H1 (cell line): ENCODE measurements around the gene PTCRA. TPM values are rescaled to one million over a fixed set of nuclear protein-coding genes. Genes with fewer than 3 reads are reported as not detected.

Experiments used
- CTCF ChIA-PET: fragments of 300-600 bp; sonication (Branson Sonifier 250); formaldehyde crosslinking; loops from one replicate; lab custom pipeline; 2021; ENCODE audit not compliant: partially characterized antibody; lab: Charles Lee
- POLR2A ChIA-PET: fragments of 300-600 bp; sonication (Branson Sonifier 250); formaldehyde crosslinking; loops from one replicate; lab custom pipeline; 2021; ENCODE audit warnings: inconsistent platforms; ENCODE audit not compliant: partially characterized antibody; lab: Charles Lee
- DNase-seq, 2 experiments: peaks; one replicate each; pipeline versions ENCODE4 v3.0.0 to v3.0.0-alpha.2; 2010 to 2022; ENCODE audit warnings: low spot score in 2 of 2, low read depth in 1 of 2, mixed read lengths in 1 of 2
- FAIRE-seq: peaks from 2 replicates; lab custom pipeline; 2011; peaks lifted over from hg19 to GRCh38; lab: Jason Lieb, UNC
- H2AFZ ChIP-seq: 2 replicates; pipeline ENCODE4 v1.8.1; 2012; ENCODE audit warnings: low read length, inconsistent platforms
- H2AK5ac ChIP-seq: 2 replicates; pipeline ENCODE4 v1.6.1; 2013; ENCODE audit warnings: low read depth, low read length
- H2BK120ac ChIP-seq: replicated peaks from 2 replicates; pipeline ENCODE3; 2013; ENCODE audit warnings: low read depth, low read length, inconsistent platforms
- H2BK12ac ChIP-seq: 2 replicates; pipeline ENCODE4 v1.6.1; 2013; ENCODE audit warnings: low read depth, low read length
- H2BK15ac ChIP-seq: 2 replicates; pipeline ENCODE4 v1.6.1; 2013; ENCODE audit warnings: low read length
- H2BK20ac ChIP-seq: 2 replicates; pipeline ENCODE4 v1.6.1; 2013; ENCODE audit warnings: low read length
- H2BK5ac ChIP-seq: 2 replicates; pipeline ENCODE4 v1.6.1; 2013; ENCODE audit warnings: low read depth, low read length
- H3K14ac ChIP-seq: 2 replicates; pipeline ENCODE4 v1.6.1; 2013; ENCODE audit warnings: inconsistent platforms; ENCODE audit not compliant: insufficient read length
- H3K18ac ChIP-seq: 2 replicates; pipeline ENCODE4 v1.6.1; 2013; ENCODE audit warnings: low read length; ENCODE audit errors: extremely low read depth
- H3K23ac ChIP-seq: 2 replicates; pipeline ENCODE4 v1.6.1; 2013; ENCODE audit warnings: inconsistent platforms; ENCODE audit not compliant: insufficient read length
- H3K23me2 ChIP-seq: 2 replicates; pipeline ENCODE4 v1.6.1; 2013; ENCODE audit warnings: low read depth, low read length
- H3K27ac ChIP-seq: 2 replicates; pipeline ENCODE4 v1.6.1; 2011; ENCODE audit warnings: low read depth, low read length, inconsistent platforms
- H3K27me3 ChIP-seq, 4 experiments: replicated peaks in 1 of 4; 1 replicate in 1 of 4; 2 replicates in 3 of 4; pipeline versions ENCODE4 v1.6.1 to v1.8.1; 2011 to 2013; ENCODE audit warnings: low read length in 3 of 4, mild to moderate bottlenecking in 3 of 4, inconsistent platforms in 2 of 4, mixed read lengths in 2 of 4, moderate library complexity in 1 of 4; ENCODE audit not compliant: control insufficient read depth in 3 of 4, insufficient read depth in 3 of 4; ENCODE audit errors: extremely low read depth in 1 of 4
- H3K36me3 ChIP-seq, 4 experiments: 2 replicates each; pipeline versions ENCODE4 v1.6.1 to v1.8.1; 2011 to 2013; ENCODE audit warnings: mild to moderate bottlenecking in 4 of 4, low read length in 3 of 4, moderate library complexity in 2 of 4, control low read depth in 1 of 4, inconsistent platforms in 1 of 4; ENCODE audit not compliant: insufficient read depth in 4 of 4, control insufficient read depth in 2 of 4
- H3K4ac ChIP-seq: replicated peaks from 2 replicates; pipeline ENCODE3; 2013; ENCODE audit warnings: low read length, low read depth, mixed read lengths, inconsistent platforms; ENCODE audit not compliant: insufficient read length
- H3K4me1 ChIP-seq, 4 experiments: replicated peaks in 1 of 4; 1 replicate in 1 of 4; 2 replicates in 3 of 4; pipeline versions ENCODE4 v1.6.1 to v1.8.1; 2011 to 2013; ENCODE audit warnings: low read length in 3 of 4, inconsistent platforms in 2 of 4, mixed read lengths in 1 of 4; ENCODE audit not compliant: insufficient read depth in 4 of 4, control insufficient read depth in 3 of 4
- H3K4me2 ChIP-seq, 2 experiments: 2 replicates each; pipeline versions ENCODE4 v1.6.1 to v1.8.1; 2011 to 2013; ENCODE audit warnings: low read depth in 2 of 2, low read length in 2 of 2, control low read depth in 1 of 2, inconsistent platforms in 1 of 2, mild to moderate bottlenecking in 1 of 2; ENCODE audit not compliant: insufficient read depth in 1 of 2
- H3K4me3 ChIP-seq, 4 experiments: fragments of 200-600, 300-600 bp in 1 of 4; sonication (generic), shearing (Covaris generic), sonication (Bioruptor Twin) in 1 of 4; 2 replicates each; pipeline versions ENCODE4 v1.5.1 to v1.8.1; 2011 to 2016; ENCODE audit warnings: low read length in 4 of 4, low read depth in 3 of 4, control low read depth in 2 of 4, inconsistent platforms in 2 of 4, mild to moderate bottlenecking in 2 of 4, mixed read lengths in 1 of 4, moderate library complexity in 1 of 4; ENCODE audit not compliant: insufficient read depth in 2 of 4; ENCODE audit errors: extremely low read depth in 1 of 4
- H3K56ac ChIP-seq: replicated peaks from 2 replicates; pipeline ENCODE3; 2013; ENCODE audit warnings: low read depth, mild to moderate bottlenecking, mixed read lengths, low read length, inconsistent platforms; ENCODE audit not compliant: insufficient read length
- H3K79me1 ChIP-seq: 2 replicates; pipeline ENCODE4 v1.6.1; 2013; ENCODE audit warnings: low read depth, low read length, control low read depth
- H3K79me2 ChIP-seq, 2 experiments: 2 replicates each; pipeline versions ENCODE4 v1.6.1 to v1.8.1; 2012 to 2013; ENCODE audit warnings: low read length in 2 of 2, mild to moderate bottlenecking in 2 of 2, inconsistent platforms in 1 of 2; ENCODE audit not compliant: insufficient read depth in 2 of 2, control insufficient read depth in 1 of 2
- H3K9ac ChIP-seq, 4 experiments: replicated peaks in 1 of 4; 1 replicate in 1 of 4; 2 replicates in 3 of 4; pipeline versions ENCODE4 v1.6.1 to v1.8.1; 2011 to 2013; ENCODE audit warnings: low read depth in 3 of 4, low read length in 3 of 4, control low read depth in 2 of 4, mild to moderate bottlenecking in 2 of 4, moderate library complexity in 2 of 4, inconsistent platforms in 1 of 4; ENCODE audit errors: extremely low read depth in 1 of 4
- H3K9me3 ChIP-seq, 2 experiments: 2 replicates each; pipeline versions ENCODE4 v1.6.1 to v1.8.1; 2012 to 2013; ENCODE audit warnings: mild to moderate bottlenecking in 2 of 2, moderate library complexity in 2 of 2, control low read depth in 1 of 2, inconsistent platforms in 1 of 2, low read depth in 1 of 2, low read length in 1 of 2, mixed read lengths in 1 of 2; ENCODE audit not compliant: insufficient read depth in 2 of 2
- H4K20me1 ChIP-seq, 2 experiments: replicated peaks in 1 of 2; 2 replicates each; pipeline versions ENCODE3 to v1.8.1; 2011 to 2013; ENCODE audit warnings: inconsistent platforms in 2 of 2, low read length in 2 of 2, mild to moderate bottlenecking in 1 of 2; ENCODE audit not compliant: insufficient read depth in 2 of 2, control insufficient read depth in 1 of 2
- H4K5ac ChIP-seq: 2 replicates; pipeline ENCODE4 v1.6.1; 2013; ENCODE audit warnings: low read length, low read depth, mixed read lengths, inconsistent platforms; ENCODE audit not compliant: insufficient read length
- H4K8ac ChIP-seq: 2 replicates; pipeline ENCODE4 v1.8.0; 2013; ENCODE audit warnings: mild to moderate bottlenecking, moderate library complexity, low read length, inconsistent platforms; ENCODE audit not compliant: insufficient read depth; ENCODE audit errors: extremely low read depth
- H4K91ac ChIP-seq: replicated peaks from 2 replicates; pipeline ENCODE3; 2013; ENCODE audit warnings: low read length, mixed read lengths, inconsistent platforms; ENCODE audit not compliant: insufficient read length
- BACH1 ChIP-seq: IDR thresholded peaks from 2 replicates; pipeline ENCODE4 v1.6.1; 2012; ENCODE audit warnings: low read length, improper control_type of control experiment
- CREB1 ChIP-seq: IDR thresholded peaks from 2 replicates; pipeline ENCODE4 v1.6.1; 2012; ENCODE audit warnings: inconsistent platforms
- GABPA ChIP-seq: IDR thresholded peaks from 2 replicates; pipeline ENCODE4 v1.6.1; 2011; ENCODE audit warnings: mild to moderate bottlenecking, low read length, moderate library complexity, borderline replicate concordance; ENCODE audit not compliant: insufficient read depth
- JUND ChIP-seq: IDR thresholded peaks from 2 replicates; pipeline ENCODE4 v1.6.1; 2011; ENCODE audit warnings: mild to moderate bottlenecking, improper control_type of control experiment, low read length
- POLR2AphosphoS5 ChIP-seq: IDR thresholded peaks from 2 replicates; pipeline ENCODE4 v1.6.1; 2011; ENCODE audit warnings: low read depth, low read length
- WGBS, 2 experiments: shearing (Covaris generic) in 1 of 2; methylation state at CpG; one replicate each; pipeline versions ENCODE4 v1.1.6 to v1.1.7; 2013 to 2015; ENCODE audit warnings: low lambda C conversion rate in 2 of 2, mixed read lengths in 2 of 2, inconsistent platforms in 1 of 2, low coverage in 1 of 2, missing lambda C conversion rate in 1 of 2; ENCODE audit not compliant: insufficient replicate concordance in 2 of 2, insufficient coverage in 1 of 2, insufficient read length in 1 of 2; ENCODE audit errors: extremely low coverage in 1 of 2, missing lambda C conversion rate in 1 of 2; 5-methylcytosine and 5-hydroxymethylcytosine counted together
- polyA plus RNA-seq, 7 experiments: library from polyadenylated mRNA; depleted of rRNA in 3 of 7; stranded (reverse) in 5 of 7; unstranded in 2 of 7; fragments of >200 nt in 5 of 7; fragments of 200-250 nt in 2 of 7; gene quantifications; 1 replicate in 5 of 7; 2 replicates in 1 of 7; 4 replicates in 1 of 7; pipeline versions ENCODE4 v1.2.1 to v1.2.3, GENCODE V29; 2011 to 2013; ENCODE audit warnings: missing spikeins in 2 of 7, mixed read lengths in 2 of 7
- total RNA-seq: library from RNA; stranded (reverse); fragmentation: NEBNext Ultra II Directional; extraction: Animal tissue kit (Norgen Biotek cat#: 25700); gene quantifications from 2 replicates; pipeline ENCODE4 v1.2.1, GENCODE V29; 2021
- TF ChIP-seq, protein P1 (sequence below): IDR thresholded peaks from 2 replicates; pipeline ENCODE4 v1.6.1; 2012; ENCODE audit warnings: low read length, inconsistent platforms

PTCRA gene
- total and polyA plus RNA-seq, 2 of the 8 experiments (the other 6 are each of a cell fraction or from before 2014, with no cell fraction given), result not detected

DNA sequence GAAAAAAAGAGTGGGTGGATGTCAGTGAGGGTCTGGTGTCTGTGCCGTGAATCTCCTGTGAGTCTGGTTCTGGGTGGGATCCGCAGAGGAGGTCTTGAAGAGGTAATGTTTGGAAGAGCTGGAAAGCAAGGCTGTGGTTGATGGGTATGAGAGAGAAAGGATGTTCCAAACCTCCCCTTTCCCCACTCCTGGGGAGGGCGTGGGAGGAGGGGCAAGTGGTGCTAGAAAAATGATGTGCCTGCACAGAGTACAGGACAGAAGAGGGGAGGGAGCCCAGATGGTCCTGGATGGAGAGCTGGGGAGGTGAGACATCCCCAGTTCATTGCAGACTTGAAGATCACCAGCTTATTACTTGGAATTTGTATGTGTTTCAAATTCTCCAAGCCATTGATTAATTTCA is 16.6 kb downstream of the PTCRA start:
- Histone ChIP-seq H3K79me2 (peaks cover 0 to 48% of the 10 kb centered on the region in 2 experiments; a peak in 3 of 4 replicates), H2AK5ac (no peak overlapping the region), H3K4me3 (no peak overlapping the region), H4K8ac (0 out of 2 replicates have a peak overlapping the region, but pooled peaks have one; percentile 76), H3K56ac (no peak overlapping the region), H2BK15ac (no peak overlapping the region), H4K20me1 (peaks cover 0 to 3% of the 10 kb centered on the region in 2 experiments), H3K23ac (no peak overlapping the region), H3K9ac (no peak overlapping the region; a peak in 1 of 7 replicates), H2AFZ (no peak overlapping the region), H4K5ac (no peak overlapping the region), H3K4me1 (peaks cover 0 to 4% (median 2%) of the 10 kb centered on the region in 4 experiments; a peak in 3 of 7 replicates), H3K27ac (no peak overlapping the region), H3K4ac (no peak overlapping the region), H3K14ac (no peak overlapping the region), H3K4me2 (no peak overlapping the region), H2BK12ac (no peak overlapping the region), H2BK120ac (no peak overlapping the region), H3K23me2 (peaks cover 8% of the 10 kb centered on the region), H2BK5ac (peak overlapping the region; percentile 62; the same call in 1 of the 2 replicates), H2BK20ac (no peak overlapping the region), H4K91ac (no peak overlapping the region), H3K9me3 (no peaks in the 10 kb centered on the region), H3K18ac (no peak overlapping the region), H3K79me1 (peaks cover 13% of the 10 kb centered on the region; the same call in 1 of the 2 replicates), H3K36me3 (peaks cover 3 to 38% (median 21%) of the 10 kb centered on the region in 4 experiments; a peak in 7 of 8 replicates), H3K27me3 (no peaks in the 10 kb centered on the region)
- DNase-seq (no peak), FAIRE-seq (no peak)
- WGBS, 2 experiments, result 90% methylated on average over 3 of the region's 3 CpGs; no CpG with 5 or more reads in 1 of the 2 experiments
- no peak for TF ChIP-seq BACH1
- no peak for TF ChIP-seq JUND
- TF ChIP-seq GABPA, result no peak
- TF ChIP-seq POLR2AphosphoS5, result no peak
- no peak for TF ChIP-seq CREB1
- TF ChIP-seq, protein P1, sequence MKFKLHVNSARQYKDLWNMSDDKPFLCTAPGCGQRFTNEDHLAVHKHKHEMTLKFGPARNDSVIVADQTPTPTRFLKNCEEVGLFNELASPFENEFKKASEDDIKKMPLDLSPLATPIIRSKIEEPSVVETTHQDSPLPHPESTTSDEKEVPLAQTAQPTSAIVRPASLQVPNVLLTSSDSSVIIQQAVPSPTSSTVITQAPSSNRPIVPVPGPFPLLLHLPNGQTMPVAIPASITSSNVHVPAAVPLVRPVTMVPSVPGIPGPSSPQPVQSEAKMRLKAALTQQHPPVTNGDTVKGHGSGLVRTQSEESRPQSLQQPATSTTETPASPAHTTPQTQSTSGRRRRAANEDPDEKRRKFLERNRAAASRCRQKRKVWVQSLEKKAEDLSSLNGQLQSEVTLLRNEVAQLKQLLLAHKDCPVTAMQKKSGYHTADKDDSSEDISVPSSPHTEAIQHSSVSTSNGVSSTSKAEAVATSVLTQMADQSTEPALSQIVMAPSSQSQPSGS, result no peak
- POLR2A ChIA-PET, result interaction anchor here (1.2 kb wide), 1 partner anchor 21 kb away, joined by 8 read pairs; no protein-coding TSS in a partner anchor
- CTCF ChIA-PET, result interaction anchor here (0.9 to 1.3 kb wide), 2 partner anchors 17 to 24 kb away, joined by 3 read pairs; partner anchors contain the start of gene PTCRA
